KG1 (cell line): ENCODE results near the gene EZH1.

Experiments
- DNase-seq: peaks from one replicate; lab custom pipeline; 2025; lab: John Stamatoyannopoulos, UW

Gene EZH1

GRCh38 chr17:42709561-42709960, 35.3 kb downstream of the EZH1 start:
- no peak for DNase-seq

- DNase-seq, result no peak
Measured at GRCh38 chr17:42708588-42708987, 36.3 kb downstream of the EZH1 start.

GRCh38 chr17:42706732-42707131, 38.1 kb downstream of the EZH1 start:
- DNase-seq, result peak; percentile 18

GRCh38 chr17:42704837-42705494, 39.9 kb downstream of the EZH1 start:
- no peak for DNase-seq

- DNase-seq, result no peak
Measured at GRCh38 chr17:42704490-42704836, 40.4 kb downstream of the EZH1 start.

- DNase-seq, result no peak
Measured at GRCh38 chr17:42702446-42702845, 42.4 kb downstream of the EZH1 start.

GRCh38 chr17:42700586-42701289, 44.1 kb downstream of the EZH1 start:
- no peak for DNase-seq

GRCh38 chr17:42699415-42699740, 45.5 kb downstream of the EZH1 start:
- DNase-seq, result no peak

GRCh38 chr17:42698736-42699414, 46.0 kb downstream of the EZH1 start:
- no peak for DNase-seq

GRCh38 chr17:42697108-42697811, 47.6 kb downstream of the EZH1 start:
- DNase-seq, result no peak

- no peak for DNase-seq
Measured at GRCh38 chr17:42695500-42695899, 49.3 kb downstream of the EZH1 start.

GRCh38 chr17:42694524-42694923, 50.3 kb downstream of the EZH1 start:
- no peak for DNase-seq

GRCh38 chr17:42692489-42692888, 52.4 kb downstream of the EZH1 start:
- no peak for DNase-seq

- DNase-seq, result no peak
Measured at GRCh38 chr17:42691021-42691545, 53.8 kb downstream of the EZH1 start.

GRCh38 chr17:42690596-42690995, 54.2 kb downstream of the EZH1 start:
- DNase-seq, result no peak

GRCh38 chr17:42687707-42688320, 57.0 kb downstream of the EZH1 start:
- DNase-seq, result no peak

- DNase-seq, result no peak
Measured at GRCh38 chr17:42686520-42687128, 58.2 kb downstream of the EZH1 start.

GRCh38 chr17:42685831-42686230, 59.0 kb downstream of the EZH1 start:
- DNase-seq, result no peak

- no peak for DNase-seq
Measured at GRCh38 chr17:42684929-42685556, 59.8 kb downstream of the EZH1 start.

GRCh38 chr17:42683407-42684034, 61.3 kb downstream of the EZH1 start:
- DNase-seq, result no peak
